ENCODE results near the gene UCK2. TPM values are rescaled to one million over a fixed set of nuclear protein-coding genes. Genes with fewer than 3 reads are reported as not detected.
A peak's percentile ranks its signal among the peaks of the same experiment; 100 is the strongest.

The UCK2 gene
- total RNA-seq, 1 donor from 2014 or later: 30.3 TPM

GRCh38 chr1:165912638-165913037, 85.2 kb downstream of the UCK2 start:
- no peak overlapping the region for H3K27ac ChIP-seq
- no peaks in the 10 kb centered on the region for H3K9me3 ChIP-seq
- intact Hi-C loops (cut with DNase I): no loop called here
- H3K4me1 ChIP-seq: peaks cover 0 to 3% of the 10 kb centered on the region in 2 donors
- TF ChIP-seq CTCF (IDR thresholded peaks at IDR 0.05): no peak
- no peak for DNase-seq (ENCODE audit: low spot score in 2 of 2)
- no peaks in the 10 kb centered on the region for H3K27me3 ChIP-seq
- H3K36me3 ChIP-seq: peaks cover 7 to 27% of the 10 kb centered on the region in 2 donors
- H3K4me3 ChIP-seq: no peak overlapping the region

GRCh38 chr1:165914136-165914798, 86.9 kb downstream of the UCK2 start:
- Histone ChIP-seq H3K27ac (peak overlapping the region in 1 of 2 donors; percentile 32), H3K36me3 (peaks cover 6 to 12% of the 10 kb centered on the region in 2 donors), H3K4me3 (no peak overlapping the region), H3K9me3 (no peaks in the 10 kb centered on the region), H3K27me3 (no peaks in the 10 kb centered on the region), H3K4me1 (peaks cover 0 to 3% of the 10 kb centered on the region in 2 donors)
- peak in 1 of 2 donors; percentile 84 for DNase-seq (ENCODE audit: low spot score in 2 of 2)
- peak; percentile 86 to 91 (median 87) for TF ChIP-seq CTCF (IDR thresholded peaks at IDR 0.05)
- intact Hi-C loops (cut with DNase I): loop anchor here (1.0 to 2.0 kb wide), 6 partner anchors 87 to 521 kb away; partner anchors contain the start of genes TMCO1 and UCK2

- H3K36me3 ChIP-seq: peaks cover 0 to under 1% of the 10 kb centered on the region in 2 donors
- no peak overlapping the region for H3K27ac ChIP-seq
- H3K4me3 ChIP-seq: no peak overlapping the region
- H3K4me1 ChIP-seq: peaks cover 0 to 3% of the 10 kb centered on the region in 2 donors
- H3K9me3 ChIP-seq: no peaks in the 10 kb centered on the region
- TF ChIP-seq CTCF (IDR thresholded peaks at IDR 0.05): no peak
- peak in 1 of 2 donors; percentile 18 for DNase-seq (ENCODE audit: low spot score in 2 of 2)
- no peaks in the 10 kb centered on the region for H3K27me3 ChIP-seq
- intact Hi-C loops (cut with DNase I): loop anchor here (2.0 kb wide), 3 partner anchors 89 to 197 kb away; partner anchors contain the start of genes TMCO1 and UCK2
These were observed 88.1 kb downstream of the UCK2 start for GRCh38 chr1:165915480-165915879.

- Histone ChIP-seq H3K4me1 (peaks cover 0 to 3% of the 10 kb centered on the region in 2 donors), H3K4me3 (no peak overlapping the region), H3K36me3 (no peaks in the 10 kb centered on the region), H3K27me3 (no peaks in the 10 kb centered on the region), H3K9me3 (no peaks in the 10 kb centered on the region), H3K27ac (no peak overlapping the region)
- intact Hi-C loops (cut with DNase I): loop anchor here (2.0 kb wide), 3 partner anchors 89 to 197 kb away; partner anchors contain the start of genes TMCO1 and UCK2
- DNase-seq (ENCODE audit: low spot score in 2 of 2): peak in 1 of 2 donors; percentile 41
- TF ChIP-seq CTCF (IDR thresholded peaks at IDR 0.05): no peak
These were observed 88.5 kb downstream of the UCK2 start for GRCh38 chr1:165915932-165916348.

GRCh38 chr1:165917166-165917565, 89.8 kb downstream of the UCK2 start:
- peak in 1 of 2 donors; percentile 48 for DNase-seq (ENCODE audit: low spot score in 2 of 2)
- H3K27ac ChIP-seq: no peak overlapping the region
- H3K27me3 ChIP-seq: no peaks in the 10 kb centered on the region
- H3K4me1 ChIP-seq: peaks cover 0 to 3% of the 10 kb centered on the region in 2 donors
- H3K36me3 ChIP-seq: no peaks in the 10 kb centered on the region
- H3K4me3 ChIP-seq: no peak overlapping the region
- no peaks in the 10 kb centered on the region for H3K9me3 ChIP-seq
- no peak for TF ChIP-seq CTCF (IDR thresholded peaks at IDR 0.05)
- intact Hi-C loops (cut with DNase I): no loop called here

Data from ascending aorta (tissue), 2 donors.